GM23338 (cell line): ENCODE measurements around the gene HOXA2. TPM values are rescaled to one million over a fixed set of nuclear protein-coding genes. Genes with fewer than 3 reads are reported as not detected.

ENCODE experiments used
- ATAC-seq: fragments of 200-7000 bp; cut with Tn5 transposase; 3 replicates; pipeline ENCODE4 v1.9.1; 2020
- DNase-seq: peaks from one replicate; pipeline ENCODE4 v3.0.0-alpha.2; 2015; ENCODE audit warnings: low spot score
- H2AFZ ChIP-seq: fragments of 200-600 bp; sonication (generic); 2 replicates; pipeline ENCODE4 v1.8.0; 2016; ENCODE audit warnings: antibody characterized with exemption, mild to moderate bottlenecking, moderate library complexity
- H3F3A ChIP-seq: fragments of 200-600 bp; sonication (generic); replicated peaks from 2 replicates; pipeline ENCODE4 v1.8.0; 2017; ENCODE audit warnings: antibody characterized with exemption, mixed run types, low read depth
- H3K27ac ChIP-seq: fragments of 200-600 bp; sonication (generic); 2 replicates; pipeline ENCODE4 v1.6.1; 2016; ENCODE audit warnings: low read depth
- H3K27me3 ChIP-seq: fragments of 200-600 bp; sonication (generic); 2 replicates; pipeline ENCODE4 v1.8.0; 2016; ENCODE audit warnings: mild to moderate bottlenecking, mixed run types, moderate library complexity; ENCODE audit not compliant: insufficient read depth
- H3K36me3 ChIP-seq: fragments of 200-600 bp; sonication (generic); 2 replicates; pipeline ENCODE4 v1.8.0; 2016; ENCODE audit warnings: mild to moderate bottlenecking; ENCODE audit not compliant: insufficient read depth
- H3K4me1 ChIP-seq: fragments of 200-600 bp; sonication (generic); 2 replicates; pipeline ENCODE4 v1.8.0; 2016; ENCODE audit warnings: mild to moderate bottlenecking, moderate library complexity; ENCODE audit not compliant: insufficient read depth
- H3K4me2 ChIP-seq: fragments of 200-600 bp; sonication (generic); 2 replicates; pipeline ENCODE4 v1.7.1; 2017; ENCODE audit warnings: mixed run types
- H3K4me3 ChIP-seq: fragments of 200-600 bp; sonication (generic); 2 replicates; pipeline ENCODE4 v1.6.1; 2016; ENCODE audit warnings: mixed run types
- H3K79me2 ChIP-seq: fragments of 200-600 bp; sonication (generic); replicated peaks from 2 replicates; pipeline ENCODE4 v1.8.0; 2017; ENCODE audit warnings: mild to moderate bottlenecking; ENCODE audit not compliant: insufficient read depth
- H3K9me2 ChIP-seq: fragments of 200-600 bp; sonication (generic); 2 replicates; pipeline ENCODE4 v1.8.0; 2017; ENCODE audit not compliant: insufficient read depth
- H4K20me1 ChIP-seq: fragments of 200-600 bp; sonication (generic); replicated peaks from 2 replicates; pipeline ENCODE4 v1.8.0; 2017; ENCODE audit warnings: mild to moderate bottlenecking; ENCODE audit not compliant: insufficient read depth
- H3K27ac Mint-ChIP-seq: 2 replicates; pipeline ENCODE4 v1.8.0; 2020; ENCODE audit warnings: inconsistent platforms, mild to moderate bottlenecking, moderate library complexity, mixed read lengths
- H3K27me3 Mint-ChIP-seq: 3 replicates; pipeline ENCODE4 v1.8.0; 2022; ENCODE audit warnings: low read depth, mild to moderate bottlenecking, moderate library complexity, mixed read lengths, inconsistent platforms; ENCODE audit not compliant: insufficient read depth, poor library complexity
- H3K36me3 Mint-ChIP-seq: 3 replicates; pipeline ENCODE4 v1.8.0; 2021; ENCODE audit warnings: low read depth, mild to moderate bottlenecking, inconsistent platforms, moderate library complexity, mixed read lengths
- H3K4me1 Mint-ChIP-seq: 3 replicates; pipeline ENCODE4 v1.8.0; 2020; ENCODE audit warnings: mild to moderate bottlenecking, inconsistent platforms, mixed read lengths
- H3K4me3 Mint-ChIP-seq: 3 replicates; pipeline ENCODE4 v1.8.0; 2021; ENCODE audit warnings: moderate library complexity, mild to moderate bottlenecking, inconsistent platforms, mixed read lengths
- H3K9me3 Mint-ChIP-seq: 3 replicates; pipeline ENCODE4 v1.8.0; 2020; ENCODE audit warnings: moderate library complexity, mild to moderate bottlenecking, inconsistent platforms, mixed read lengths
- EZH2 ChIP-seq: fragments of 200-600 bp; sonication (generic); IDR thresholded peaks from one replicate; pipeline ENCODE4 v1.8.0; 2017; ENCODE audit warnings: antibody characterized with exemption, mild to moderate bottlenecking, low read depth; ENCODE audit not compliant: unreplicated experiment
- EZH2phosphoT487 ChIP-seq: fragments of 200-600 bp; sonication (generic); IDR thresholded peaks from one replicate; pipeline ENCODE4 v1.8.1; 2018; ENCODE audit warnings: antibody characterized with exemption; ENCODE audit not compliant: unreplicated experiment
- JUNB ChIP-seq: IDR thresholded peaks from one replicate; pipeline ENCODE4 v1.6.1; 2016; ENCODE audit warnings: antibody characterized with exemption; ENCODE audit not compliant: unreplicated experiment
- NANOG ChIP-seq: IDR thresholded peaks from 2 replicates; pipeline ENCODE4 v1.6.1; 2016; ENCODE audit warnings: antibody characterized with exemption, borderline replicate concordance
- STAT1 ChIP-seq: IDR thresholded peaks from one replicate; pipeline ENCODE4 v1.6.1; 2016; ENCODE audit warnings: antibody characterized with exemption; ENCODE audit not compliant: unreplicated experiment
- ZNF114 ChIP-seq: fragments of 250-450 bp; sonication (Bioruptor Pico); IDR thresholded peaks from 2 replicates; pipeline ENCODE4 v1.5.0; 2020; ENCODE audit warnings: mild to moderate bottlenecking, moderate library complexity
- ZNF331 ChIP-seq: fragments of 250-450 bp; sonication (Bioruptor Pico); IDR thresholded peaks from 2 replicates; pipeline ENCODE4 v1.5.0; 2020; ENCODE audit warnings: low read depth, mild to moderate bottlenecking, moderate library complexity
- polyA plus RNA-seq: library from polyadenylated mRNA; unstranded; fragments of >200 nt; fragmentation: Nextera tagmentation; extraction: Ambion mirVana; gene quantifications from 2 replicates; pipeline ENCODE4 v1.2.1, GENCODE V29; 2016
- total RNA-seq: library from RNA; depleted of rRNA; stranded (reverse); fragments of >200 nt; shearing (Covaris generic); gene quantifications from 2 replicates; pipeline ENCODE4 v1.2.3, GENCODE V29; 2014

The HOXA2 gene
- total and polyA plus RNA-seq, 2 experiments from 2014 or later: not detected

DNA sequence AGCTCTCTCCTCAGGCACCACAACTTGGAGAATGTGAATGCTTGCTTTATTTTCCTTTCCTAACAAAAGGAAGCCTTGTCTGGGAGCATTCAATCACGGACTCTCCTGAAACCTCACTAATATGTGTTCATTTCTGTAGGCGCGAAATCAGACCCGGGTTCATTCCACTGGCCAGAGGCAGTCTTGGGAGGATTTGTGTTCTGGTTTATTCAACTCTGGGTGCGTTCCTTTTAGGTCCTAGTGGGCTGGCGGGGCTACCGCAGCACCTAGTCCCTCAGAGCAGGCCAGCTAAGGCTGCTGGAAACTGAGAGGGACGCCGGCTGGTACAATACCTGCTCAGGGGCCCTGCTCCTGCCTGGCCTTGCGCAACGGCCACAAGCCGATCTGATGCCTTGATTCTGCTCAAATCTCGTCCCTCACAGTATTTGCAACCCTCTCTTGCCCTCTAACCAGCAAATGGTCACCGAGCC, 20.6 kb upstream of the HOXA2 start (continued):
- TF ChIP-seq STAT1 (no peak), JUNB (no peak), EZH2 (peak; percentile 99), NANOG (no peak), ZNF331 (CRISPR knock-in tag) (no peak)

DNA sequence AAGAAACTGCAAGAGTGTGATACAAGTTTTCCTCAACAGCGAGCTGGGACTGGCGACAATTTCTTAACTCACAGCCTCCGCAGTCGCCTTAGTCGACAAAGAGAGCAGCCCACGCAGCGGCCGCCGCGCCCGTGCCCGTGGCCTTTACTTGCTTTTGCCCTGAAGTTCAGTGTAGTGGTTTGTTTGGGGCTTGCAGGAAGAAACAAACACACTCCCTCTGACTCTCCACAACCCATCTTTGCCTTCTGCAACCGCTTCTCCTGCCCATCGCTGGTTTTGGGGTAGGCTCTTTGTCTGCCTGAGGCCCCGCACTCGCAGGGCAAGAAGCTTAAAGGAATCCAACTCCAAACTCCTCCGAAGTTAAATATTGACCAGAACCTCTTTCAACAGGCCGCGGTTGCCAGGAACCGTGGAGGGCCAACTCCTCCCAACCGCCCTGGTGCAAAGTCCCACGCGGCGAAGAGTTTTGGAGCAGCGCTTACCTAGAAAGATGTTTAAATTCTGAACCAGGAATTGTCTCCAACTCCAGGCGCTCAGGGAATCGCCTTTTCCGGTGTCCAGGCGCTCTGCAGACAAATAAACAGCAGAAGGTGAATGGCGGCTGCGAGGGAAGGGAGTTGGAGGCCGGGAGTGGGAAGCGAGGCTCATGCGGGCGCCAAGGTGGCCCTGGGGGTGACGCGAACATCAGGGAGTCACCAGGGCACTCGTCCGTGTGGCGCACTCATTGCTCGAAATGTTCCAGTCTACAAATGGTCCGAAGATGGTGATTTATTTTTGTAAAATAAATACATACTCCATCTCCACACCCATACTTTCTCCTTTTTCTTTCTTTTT, 19.8 kb upstream of the HOXA2 start:
- Mint-ChIP-seq H3K4me1 (peaks cover 16% of the 10 kb centered on the region), H3K9me3 (peaks cover 6% of the 10 kb centered on the region; the same call in 1 of the 3 replicates), H3K27ac (no peak overlapping the region), H3K36me3 (no peaks in the 10 kb centered on the region), H3K27me3 (peaks cover 100% of the 10 kb centered on the region), H3K4me3 (no peak overlapping the region)
- DNase-seq (peak; percentile 47), ATAC-seq (peak; percentile 14)
- Histone ChIP-seq H3F3A (peaks cover 55% of the 10 kb centered on the region), H3K9me2 (no peaks in the 10 kb centered on the region), H3K4me3 (peak overlapping the region; percentile 32), H3K36me3 (no peaks in the 10 kb centered on the region), H3K27ac (no peak overlapping the region), H3K79me2 (no peaks in the 10 kb centered on the region), H3K4me1 (peaks cover 24% of the 10 kb centered on the region), H4K20me1 (peaks cover 65% of the 10 kb centered on the region), H2AFZ (no peak overlapping the region), H3K4me2 (peak overlapping the region; percentile 42; the same call in 1 of the 2 replicates), H3K27me3 (peaks cover 100% of the 10 kb centered on the region)
- TF ChIP-seq EZH2phosphoT487 (peak; percentile 96), ZNF331 (CRISPR knock-in tag) (no peak), EZH2 (peak; percentile 92)

DNA sequence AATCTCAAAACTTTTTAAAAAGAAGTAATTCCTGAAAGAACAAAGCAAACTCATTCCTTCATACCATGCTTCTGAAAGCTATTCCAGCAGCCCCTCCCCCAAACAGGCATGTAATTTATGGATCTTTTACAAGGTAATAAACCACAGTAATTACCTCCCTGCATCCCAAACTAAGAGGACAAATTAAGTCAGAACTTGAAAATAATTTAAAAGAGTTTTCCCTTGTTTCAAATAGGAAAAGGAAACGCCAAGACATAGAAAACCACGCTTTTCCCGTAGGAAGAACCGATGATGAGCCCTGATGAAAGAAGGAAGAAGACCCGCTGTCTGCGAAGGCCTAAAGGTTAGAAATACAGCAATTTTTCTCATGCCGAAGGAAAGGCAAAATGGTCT, 19.2 kb upstream of the HOXA2 start:
- Mint-ChIP-seq H3K4me3 (no peak overlapping the region), H3K36me3 (no peaks in the 10 kb centered on the region), H3K4me1 (peaks cover 16% of the 10 kb centered on the region), H3K9me3 (peaks cover 6% of the 10 kb centered on the region; the same call in 1 of the 3 replicates), H3K27me3 (peaks cover 100% of the 10 kb centered on the region), H3K27ac (no peak overlapping the region)
- H3K79me2 ChIP-seq: no peaks in the 10 kb centered on the region
- H3K27me3 ChIP-seq: peaks cover 100% of the 10 kb centered on the region
- H3F3A ChIP-seq: peaks cover 49% of the 10 kb centered on the region
- H4K20me1 ChIP-seq: peaks cover 65% of the 10 kb centered on the region
- ATAC-seq: no peak
- no peak overlapping the region for H3K27ac ChIP-seq
- no peaks in the 10 kb centered on the region for H3K9me2 ChIP-seq
- no peaks in the 10 kb centered on the region for H3K36me3 ChIP-seq
- DNase-seq: no peak
- H3K4me1 ChIP-seq: peaks cover 24% of the 10 kb centered on the region
- no peak overlapping the region for H3K4me3 ChIP-seq
- no peak overlapping the region for H2AFZ ChIP-seq
- H3K4me2 ChIP-seq: no peak overlapping the region; the same call in 1 of the 2 replicates
- TF ChIP-seq EZH2phosphoT487: no peak
- TF ChIP-seq ZNF114 (CRISPR knock-in tag): no peak
- peak; percentile 90 for TF ChIP-seq EZH2

DNA sequence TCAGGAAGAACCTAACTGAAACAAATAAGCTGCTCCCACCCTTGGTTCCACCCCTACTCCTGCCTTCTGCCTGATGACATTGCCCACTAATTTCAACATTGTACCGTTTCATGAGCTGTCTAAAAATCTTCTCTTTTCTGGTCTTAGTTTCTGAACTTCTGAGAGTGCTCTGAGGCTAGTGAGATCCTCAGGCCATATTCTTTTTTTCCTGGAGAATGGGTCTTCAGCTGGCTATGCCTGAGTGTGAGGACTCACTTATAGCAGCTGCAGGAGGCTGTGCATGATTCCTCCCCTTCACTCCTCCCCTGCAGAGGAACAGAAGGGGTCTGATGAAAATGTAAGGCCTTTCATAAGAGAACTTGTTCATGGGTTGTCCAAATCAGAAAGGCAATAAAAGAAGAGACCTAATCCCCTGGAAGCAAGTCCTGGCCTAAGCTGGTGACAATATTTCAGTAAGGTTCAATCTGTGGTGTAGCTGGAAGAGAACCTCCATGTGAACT, 17.0 kb upstream of the HOXA2 start:
- peaks cover 100% of the 10 kb centered on the region for H3K27me3 Mint-ChIP-seq

More for the DNA sequence above, 17.0 kb upstream of the HOXA2 start:
- H3K79me2 ChIP-seq: no peaks in the 10 kb centered on the region
- no peak overlapping the region for H3K4me3 ChIP-seq
- no peak overlapping the region for H2AFZ ChIP-seq
- H3K36me3 ChIP-seq: no peaks in the 10 kb centered on the region
- peaks cover 68% of the 10 kb centered on the region for H4K20me1 ChIP-seq
- Mint-ChIP-seq H3K4me1 (peaks cover 14% of the 10 kb centered on the region), H3K9me3 (peaks cover 10% of the 10 kb centered on the region; the same call in 1 of the 3 replicates), H3K36me3 (no peaks in the 10 kb centered on the region), H3K4me3 (no peak overlapping the region), H3K27ac (no peak overlapping the region)
- H3F3A ChIP-seq: peaks cover 44% of the 10 kb centered on the region
- ATAC-seq (no peak), DNase-seq (no peak)
- no peak overlapping the region for H3K27ac ChIP-seq
- H3K4me1 ChIP-seq: peaks cover 29% of the 10 kb centered on the region
- TF ChIP-seq ZNF331 (CRISPR knock-in tag): no peak
- peak; percentile 63 for TF ChIP-seq EZH2
- H3K4me2 ChIP-seq: no peak overlapping the region
- H3K9me2 ChIP-seq: no peaks in the 10 kb centered on the region
- H3K27me3 ChIP-seq: peaks cover 100% of the 10 kb centered on the region
